Right renal cortex interstitium (tissue), 3 donors: ENCODE results near the gene CYP27B1. TPM values are rescaled to one million over a fixed set of nuclear protein-coding genes. Genes with fewer than 3 reads are reported as not detected.

Source experiments
- DNase-seq, 3 donors: peaks; one replicate each; pipeline ENCODE4 v3.0.0-alpha.2; 2013; ENCODE audit warnings: low read depth in 3 of 3, low spot score in 2 of 3
- polyA plus RNA-seq, 3 donors: library from polyadenylated mRNA; unstranded; fragments of 120-200 nt; gene quantifications; one replicate each; pipeline ENCODE4 v1.2.1, GENCODE V29; 2013; ENCODE audit not compliant: insufficient read length in 3 of 3

The CYP27B1 gene
- polyA plus RNA-seq, 3 donors: 0.80 to 1.0 (median 0.82) TPM

GRCh38 chr12:57767305-57767698 lies 424 bp upstream of the CYP27B1 start:
- no peak for DNase-seq

- DNase-seq: no peak
These were observed 997 bp downstream of the CYP27B1 start for GRCh38 chr12:57765698-57766463.

GRCh38 chr12:57765003-57765697 lies 1.7 kb downstream of the CYP27B1 start:
- no peak for DNase-seq

GRCh38 chr12:57764662-57765002 lies 2.2 kb downstream of the CYP27B1 start:
- DNase-seq: no peak

GRCh38 chr12:57763881-57764661 lies 2.8 kb downstream of the CYP27B1 start:
- DNase-seq: no peak

GRCh38 chr12:57762463-57762862 lies 4.4 kb downstream of the CYP27B1 start:
- DNase-seq: no peak

- no peak for DNase-seq
These were observed 5.4 kb downstream of the CYP27B1 start for GRCh38 chr12:57761391-57761998.

- DNase-seq: no peak
These were observed 6.4 kb downstream of the CYP27B1 start for GRCh38 chr12:57760347-57760982.

GRCh38 chr12:57759360-57759980 lies 7.4 kb downstream of the CYP27B1 start:
- DNase-seq: no peak

GRCh38 chr12:57758552-57759359 lies 8.1 kb downstream of the CYP27B1 start:
- no peak for DNase-seq

- DNase-seq: no peak
These were observed 9.1 kb downstream of the CYP27B1 start for GRCh38 chr12:57757771-57758170.

- no peak for DNase-seq
These were observed 10.2 kb downstream of the CYP27B1 start for GRCh38 chr12:57756406-57757341.

- DNase-seq: no peak
These were observed 11.2 kb downstream of the CYP27B1 start for GRCh38 chr12:57755454-57756372.

GRCh38 chr12:57755194-57755453 lies 11.8 kb downstream of the CYP27B1 start:
- no peak for DNase-seq

GRCh38 chr12:57754411-57755193 lies 12.3 kb downstream of the CYP27B1 start, which contains the start of gene MARCHF9:
Gene MARCHF9 (plus strand): TSS chr12:57755103. CDS start chr12:57755529, 426 bp downstream.
- no peak for DNase-seq

GRCh38 chr12:57753756-57754337 lies 13.0 kb downstream of the CYP27B1 start:
- no peak for DNase-seq
